GM12878 (cell line): ENCODE measurements around the gene ATF6. TPM values are rescaled to one million over a fixed set of nuclear protein-coding genes. Genes with fewer than 3 reads are reported as not detected.

Experiments
- CBX5 ChIP-seq: sonication (generic); IDR thresholded peaks from 2 replicates; pipeline ENCODE4 v1.6.1; 2016; ENCODE audit warnings: low read depth, moderate library complexity, mild to moderate bottlenecking, inconsistent platforms
- CHD1 ChIP-seq: IDR thresholded peaks from 2 replicates; pipeline ENCODE4 v1.6.1; 2012; ENCODE audit warnings: low read depth, low read length, improper control_type of control experiment
- CHD2 ChIP-seq: IDR thresholded peaks from 2 replicates; pipeline ENCODE4 v1.6.1; 2011; ENCODE audit warnings: low read depth, low read length, improper control_type of control experiment, borderline replicate concordance
- EP300 ChIP-seq, 2 experiments: fragments of 150-350 bp in 1 of 2; IDR thresholded peaks; 2 replicates each; pipeline ENCODE4 v1.6.1; 2011 to 2012; ENCODE audit warnings: low read depth in 2 of 2, low read length in 2 of 2, borderline replicate concordance in 1 of 2, improper control_type of control experiment in 1 of 2, inconsistent platforms in 1 of 2; ENCODE audit not compliant: control insufficient read depth in 1 of 2
- EZH2 ChIP-seq: IDR thresholded peaks from 2 replicates; pipeline ENCODE4 v1.6.1; 2012; ENCODE audit warnings: low read depth, mild to moderate bottlenecking, control low read depth, inconsistent platforms, low read length, borderline replicate concordance; ENCODE audit not compliant: control insufficient read depth
- IKZF2 ChIP-seq, 2 experiments: fragments of 450-650 bp; IDR thresholded peaks; 2 replicates each; pipeline ENCODE4 v1.6.1; 2017; ENCODE audit warnings: mild to moderate bottlenecking in 2 of 2, moderate library complexity in 2 of 2
- STAT3 ChIP-seq: IDR thresholded peaks from 2 replicates; pipeline ENCODE4 v1.6.1; 2011; ENCODE audit warnings: low read depth, low read length, improper control_type of control experiment
- YBX1 ChIP-seq: fragments of 450-650 bp; IDR thresholded peaks from 2 replicates; pipeline ENCODE4 v1.6.1; 2016; ENCODE audit warnings: antibody characterized with exemption
- YY1 ChIP-seq: IDR thresholded peaks from 2 replicates; pipeline ENCODE4 v1.6.1; 2011; ENCODE audit warnings: low read depth, mild to moderate bottlenecking, low read length
- ZBED1 ChIP-seq: IDR thresholded peaks from 2 replicates; pipeline ENCODE4 v1.6.1; 2016; ENCODE audit warnings: borderline replicate concordance
- polyA plus RNA-seq, 11 experiments: library from polyadenylated mRNA; depleted of rRNA in 4 of 11; unstranded in 6 of 11; stranded (reverse) in 5 of 11; fragments of >200 nt; fragmentation: Nextera tagmentation in 4 of 11; fragmentation: Illumina TruSeq in 1 of 11; extraction: Ambion mirVana in 4 of 11; extraction: Trizol in 1 of 11; gene quantifications; 1 replicate in 1 of 11; 2 replicates in 10 of 11; pipeline versions ENCODE4 v1.2.1 to v1.2.3, GENCODE V29; 2011 to 2016; ENCODE audit warnings: inconsistent platforms in 2 of 11, missing spikeins in 2 of 11, low read depth in 1 of 11
- total RNA-seq, 4 experiments: library from RNA; depleted of rRNA in 3 of 4; stranded (reverse); fragments of >200 nt in 3 of 4; fragmentation: Illumina TruSeq in 1 of 4; extraction: Trizol in 1 of 4; gene quantifications; 2 replicates each; pipeline versions ENCODE4 v1.2.1 to v1.2.3, GENCODE V29; 2013 to 2021
- TF ChIP-seq, protein P1 (sequence below): fragments of 450-650 bp; IDR thresholded peaks from 2 replicates; pipeline ENCODE4 v1.6.1; 2016; ENCODE audit warnings: mild to moderate bottlenecking, moderate library complexity, borderline replicate concordance
- TF ChIP-seq, protein P2 (sequence below): fragments of 450-650 bp; IDR thresholded peaks from 2 replicates; pipeline ENCODE4 v1.6.1; 2017; ENCODE audit warnings: mild to moderate bottlenecking, moderate library complexity

Gene ATF6
- total and polyA plus RNA-seq, 10 of the 15 experiments (the other 5 are each of a cell fraction or from before 2014, with no cell fraction given) = 7.8 to 24.3 (median 14.7) TPM

GRCh38 chr1:161766102-161766981 is at the start of gene ATF6 (continued):
- TF ChIP-seq, protein P1, sequence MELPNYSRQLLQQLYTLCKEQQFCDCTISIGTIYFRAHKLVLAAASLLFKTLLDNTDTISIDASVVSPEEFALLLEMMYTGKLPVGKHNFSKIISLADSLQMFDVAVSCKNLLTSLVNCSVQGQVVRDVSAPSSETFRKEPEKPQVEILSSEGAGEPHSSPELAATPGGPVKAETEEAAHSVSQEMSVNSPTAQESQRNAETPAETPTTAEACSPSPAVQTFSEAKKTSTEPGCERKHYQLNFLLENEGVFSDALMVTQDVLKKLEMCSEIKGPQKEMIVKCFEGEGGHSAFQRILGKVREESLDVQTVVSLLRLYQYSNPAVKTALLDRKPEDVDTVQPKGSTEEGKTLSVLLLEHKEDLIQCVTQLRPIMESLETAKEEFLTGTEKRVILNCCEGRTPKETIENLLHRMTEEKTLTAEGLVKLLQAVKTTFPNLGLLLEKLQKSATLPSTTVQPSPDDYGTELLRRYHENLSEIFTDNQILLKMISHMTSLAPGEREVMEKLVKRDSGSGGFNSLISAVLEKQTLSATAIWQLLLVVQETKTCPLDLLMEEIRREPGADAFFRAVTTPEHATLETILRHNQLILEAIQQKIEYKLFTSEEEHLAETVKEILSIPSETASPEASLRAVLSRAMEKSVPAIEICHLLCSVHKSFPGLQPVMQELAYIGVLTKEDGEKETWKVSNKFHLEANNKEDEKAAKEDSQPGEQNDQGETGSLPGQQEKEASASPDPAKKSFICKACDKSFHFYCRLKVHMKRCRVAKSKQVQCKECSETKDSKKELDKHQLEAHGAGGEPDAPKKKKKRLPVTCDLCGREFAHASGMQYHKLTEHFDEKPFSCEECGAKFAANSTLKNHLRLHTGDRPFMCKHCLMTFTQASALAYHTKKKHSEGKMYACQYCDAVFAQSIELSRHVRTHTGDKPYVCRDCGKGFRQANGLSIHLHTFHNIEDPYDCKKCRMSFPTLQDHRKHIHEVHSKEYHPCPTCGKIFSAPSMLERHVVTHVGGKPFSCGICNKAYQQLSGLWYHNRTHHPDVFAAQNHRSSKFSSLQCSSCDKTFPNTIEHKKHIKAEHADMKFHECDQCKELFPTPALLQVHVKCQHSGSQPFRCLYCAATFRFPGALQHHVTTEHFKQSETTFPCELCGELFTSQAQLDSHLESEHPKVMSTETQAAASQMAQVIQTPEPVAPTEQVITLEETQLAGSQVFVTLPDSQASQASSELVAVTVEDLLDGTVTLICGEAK = peak; percentile 90
- TF ChIP-seq YY1 = peak; percentile 80
- no peak for TF ChIP-seq CHD2
- no peak for TF ChIP-seq ZBED1
- TF ChIP-seq YBX1 = no peak
- TF ChIP-seq, protein P2, sequence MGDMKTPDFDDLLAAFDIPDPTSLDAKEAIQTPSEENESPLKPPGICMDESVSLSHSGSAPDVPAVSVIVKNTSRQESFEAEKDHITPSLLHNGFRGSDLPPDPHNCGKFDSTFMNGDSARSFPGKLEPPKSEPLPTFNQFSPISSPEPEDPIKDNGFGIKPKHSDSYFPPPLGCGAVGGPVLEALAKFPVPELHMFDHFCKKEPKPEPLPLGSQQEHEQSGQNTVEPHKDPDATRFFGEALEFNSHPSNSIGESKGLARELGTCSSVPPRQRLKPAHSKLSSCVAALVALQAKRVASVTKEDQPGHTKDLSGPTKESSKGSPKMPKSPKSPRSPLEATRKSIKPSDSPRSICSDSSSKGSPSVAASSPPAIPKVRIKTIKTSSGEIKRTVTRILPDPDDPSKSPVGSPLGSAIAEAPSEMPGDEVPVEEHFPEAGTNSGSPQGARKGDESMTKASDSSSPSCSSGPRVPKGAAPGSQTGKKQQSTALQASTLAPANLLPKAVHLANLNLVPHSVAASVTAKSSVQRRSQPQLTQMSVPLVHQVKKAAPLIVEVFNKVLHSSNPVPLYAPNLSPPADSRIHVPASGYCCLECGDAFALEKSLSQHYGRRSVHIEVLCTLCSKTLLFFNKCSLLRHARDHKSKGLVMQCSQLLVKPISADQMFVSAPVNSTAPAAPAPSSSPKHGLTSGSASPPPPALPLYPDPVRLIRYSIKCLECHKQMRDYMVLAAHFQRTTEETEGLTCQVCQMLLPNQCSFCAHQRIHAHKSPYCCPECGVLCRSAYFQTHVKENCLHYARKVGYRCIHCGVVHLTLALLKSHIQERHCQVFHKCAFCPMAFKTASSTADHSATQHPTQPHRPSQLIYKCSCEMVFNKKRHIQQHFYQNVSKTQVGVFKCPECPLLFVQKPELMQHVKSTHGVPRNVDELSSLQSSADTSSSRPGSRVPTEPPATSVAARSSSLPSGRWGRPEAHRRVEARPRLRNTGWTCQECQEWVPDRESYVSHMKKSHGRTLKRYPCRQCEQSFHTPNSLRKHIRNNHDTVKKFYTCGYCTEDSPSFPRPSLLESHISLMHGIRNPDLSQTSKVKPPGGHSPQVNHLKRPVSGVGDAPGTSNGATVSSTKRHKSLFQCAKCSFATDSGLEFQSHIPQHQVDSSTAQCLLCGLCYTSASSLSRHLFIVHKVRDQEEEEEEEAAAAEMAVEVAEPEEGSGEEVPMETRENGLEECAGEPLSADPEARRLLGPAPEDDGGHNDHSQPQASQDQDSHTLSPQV = 0 out of 2 replicates have a peak, but pooled peaks have one; percentile 14
- no peak for TF ChIP-seq EZH2
- peak; percentile 79; the same call in 1 of the 2 replicates for TF ChIP-seq CBX5
- TF ChIP-seq EP300 (IDR thresholded peaks at IDR 0.05; ENCODE audit: borderline replicate concordance in 1 of 2, control insufficient read depth in 1 of 2, low read depth in 2 of 2, low read length in 2 of 2) = peak in 1 of 2 experiments; percentile 21; a peak in 1 of 4 replicates
- no peak for TF ChIP-seq STAT3
- no peak; the same call in 1 of the 2 replicates for TF ChIP-seq CHD1
- TF ChIP-seq IKZF2 (IDR thresholded peaks at IDR 0.05) = peak; percentile 93 to 95
